Upper lobe of left lung (tissue), 4 donors: Measurements from ENCODE around the gene ADAM12.

Experiments
- CTCF ChIP-seq, 6 experiments: fragments of 450-650 bp in 4 of 6; fragments of 200-600 bp in 2 of 6; sonication (generic) in 2 of 6; IDR thresholded peaks; one replicate each; pipeline ENCODE4 v1.5.1; 2016 to 2019; ENCODE audit warnings: antibody characterized with exemption in 6 of 6
- POLR2A ChIP-seq, 4 donors: fragments of 450-650 bp; IDR thresholded peaks; one replicate each; pipeline ENCODE4 v1.5.1; 2016 to 2017; ENCODE audit warnings: antibody characterized with exemption in 4 of 4, mild to moderate bottlenecking in 2 of 4

DNA sequence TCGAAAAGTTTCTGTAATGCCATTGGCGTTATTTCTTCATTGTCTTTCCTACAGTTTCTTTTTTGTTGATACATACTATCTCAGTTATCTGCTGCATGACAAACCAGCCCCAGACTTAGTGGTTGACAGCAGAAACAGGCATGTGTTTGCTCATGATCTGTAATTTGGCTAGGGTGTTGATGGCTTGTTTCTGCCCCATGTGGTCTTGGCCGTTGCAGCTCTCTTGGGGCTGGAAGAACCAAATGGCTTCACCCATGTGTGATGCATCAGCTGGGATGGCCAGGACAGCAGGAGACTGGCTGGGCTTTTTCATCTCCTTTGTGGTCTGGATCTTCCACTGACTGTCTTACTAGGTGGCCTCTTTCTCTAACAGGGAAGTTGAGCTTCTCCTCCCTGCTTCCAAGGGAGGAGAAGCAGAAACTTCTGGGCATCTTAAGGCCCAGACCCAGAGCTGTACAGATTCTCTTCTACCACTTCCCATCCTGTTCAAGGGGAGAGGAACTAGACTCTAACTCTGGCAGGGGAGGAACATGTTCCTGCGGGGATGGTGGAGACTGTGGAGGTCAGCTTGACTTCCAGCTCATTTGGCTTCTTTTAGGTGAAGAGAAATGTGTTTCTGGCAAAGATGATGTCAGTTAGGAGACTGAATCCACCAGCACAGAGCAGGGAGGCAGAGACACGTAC is 402.6 kb downstream of the ADAM12 start:
- no peak for TF ChIP-seq CTCF (IDR thresholded peaks at IDR 0.05)
- TF ChIP-seq POLR2A (IDR thresholded peaks at IDR 0.05) = no peak
